ENCODE measurements around the gene ZSCAN18. TPM values are rescaled to one million over a fixed set of nuclear protein-coding genes. Genes with fewer than 3 reads are reported as not detected.

Gene ZSCAN18
- total RNA-seq, 1 donor from 2014 or later = 31.8 TPM

GRCh38 chr19:58093071-58093470 lies 5.0 kb downstream of the ZSCAN18 start:
- Histone ChIP-seq H3K4me3 (ENCODE audit: insufficient read depth, low read depth, low read length) (no peak overlapping the region), H3K79me2 (ENCODE audit: insufficient read depth, low read length) (peaks cover 7% of the 10 kb centered on the region), H3K27me3 (ENCODE audit: insufficient read depth, low read length) (no peaks in the 10 kb centered on the region), H3K9me3 (ENCODE audit: insufficient read depth, low read depth, low read length) (peaks cover 32% of the 10 kb centered on the region), H3K9ac (ENCODE audit: low read length) (no peak overlapping the region), H3K4me2 (ENCODE audit: low read length) (no peak overlapping the region), H3K27ac (ENCODE audit: low read depth, low read length) (no peak overlapping the region), H2AFZ (ENCODE audit: low read depth, low read length) (no peak overlapping the region), H3K36me3 (ENCODE audit: insufficient read depth, low read length) (no peaks in the 10 kb centered on the region), H4K20me1 (ENCODE audit: insufficient read depth, low read length) (no peaks in the 10 kb centered on the region), H3K4me1 (ENCODE audit: insufficient read depth, low read length) (peaks cover 3% of the 10 kb centered on the region)
- no peak for FAIRE-seq
- Mint-ChIP-seq H3K4me3 (ENCODE audit: unreplicated experiment) (no peak overlapping the region), H3K9me3 (ENCODE audit: unreplicated experiment) (peaks cover 30% of the 10 kb centered on the region), H3K27me3 (ENCODE audit: low read depth, unreplicated experiment) (no peaks in the 10 kb centered on the region), H3K36me3 (ENCODE audit: low read depth, unreplicated experiment) (peaks cover 35% of the 10 kb centered on the region), H3K4me1 (ENCODE audit: low read depth, unreplicated experiment) (no peaks in the 10 kb centered on the region), H3K27ac (ENCODE audit: unreplicated experiment) (no peak overlapping the region)
- no peak for TF ChIP-seq CTCF (IDR thresholded peaks at IDR 0.05; ENCODE audit: insufficient read depth, low read depth, low read length)
- no peak for TF ChIP-seq EZH2 (IDR thresholded peaks at IDR 0.05; ENCODE audit: insufficient read depth, low read length)
- no peak for DNase-seq (ENCODE audit: low read depth)

GRCh38 chr19:58091251-58091995 lies 6.6 kb downstream of the ZSCAN18 start:
- Histone ChIP-seq H3K4me2 (ENCODE audit: low read length) (no peak overlapping the region), H2AFZ (ENCODE audit: low read depth, low read length) (no peak overlapping the region), H3K27ac (ENCODE audit: low read depth, low read length) (no peak overlapping the region), H4K20me1 (ENCODE audit: insufficient read depth, low read length) (no peaks in the 10 kb centered on the region), H3K4me1 (ENCODE audit: insufficient read depth, low read length) (no peaks in the 10 kb centered on the region), H3K9me3 (ENCODE audit: insufficient read depth, low read depth, low read length) (peaks cover 32% of the 10 kb centered on the region), H3K36me3 (ENCODE audit: insufficient read depth, low read length) (no peaks in the 10 kb centered on the region), H3K4me3 (ENCODE audit: insufficient read depth, low read depth, low read length) (no peak overlapping the region), H3K79me2 (ENCODE audit: insufficient read depth, low read length) (no peaks in the 10 kb centered on the region), H3K27me3 (ENCODE audit: insufficient read depth, low read length) (no peaks in the 10 kb centered on the region), H3K9ac (ENCODE audit: low read length) (no peak overlapping the region)
- H3K27ac Mint-ChIP-seq (ENCODE audit: unreplicated experiment) = no peak overlapping the region
- H3K9me3 Mint-ChIP-seq (ENCODE audit: unreplicated experiment) = peaks cover 27% of the 10 kb centered on the region
- H3K36me3 Mint-ChIP-seq (ENCODE audit: low read depth, unreplicated experiment) = peaks cover 44% of the 10 kb centered on the region
- no peak for DNase-seq (ENCODE audit: low read depth)
- no peak for FAIRE-seq
- H3K4me3 Mint-ChIP-seq (ENCODE audit: unreplicated experiment) = no peak overlapping the region
- no peak for TF ChIP-seq EZH2 (IDR thresholded peaks at IDR 0.05; ENCODE audit: insufficient read depth, low read length)
- TF ChIP-seq CTCF (IDR thresholded peaks at IDR 0.05; ENCODE audit: insufficient read depth, low read depth, low read length) = no peak
- no peaks in the 10 kb centered on the region for H3K27me3 Mint-ChIP-seq (ENCODE audit: low read depth, unreplicated experiment)
- no peaks in the 10 kb centered on the region for H3K4me1 Mint-ChIP-seq (ENCODE audit: low read depth, unreplicated experiment)

- no peaks in the 10 kb centered on the region for H3K4me1 Mint-ChIP-seq (ENCODE audit: low read depth, unreplicated experiment)
- Histone ChIP-seq H3K4me3 (ENCODE audit: insufficient read depth, low read depth, low read length) (no peak overlapping the region), H3K9me3 (ENCODE audit: insufficient read depth, low read depth, low read length) (peaks cover 27% of the 10 kb centered on the region), H3K4me2 (ENCODE audit: low read length) (no peak overlapping the region), H3K79me2 (ENCODE audit: insufficient read depth, low read length) (no peaks in the 10 kb centered on the region), H3K27me3 (ENCODE audit: insufficient read depth, low read length) (no peaks in the 10 kb centered on the region), H4K20me1 (ENCODE audit: insufficient read depth, low read length) (no peaks in the 10 kb centered on the region), H2AFZ (ENCODE audit: low read depth, low read length) (no peak overlapping the region), H3K9ac (ENCODE audit: low read length) (no peak overlapping the region), H3K36me3 (ENCODE audit: insufficient read depth, low read length) (no peaks in the 10 kb centered on the region), H3K27ac (ENCODE audit: low read depth, low read length) (no peak overlapping the region), H3K4me1 (ENCODE audit: insufficient read depth, low read length) (no peaks in the 10 kb centered on the region)
- FAIRE-seq (no peak), DNase-seq (ENCODE audit: low read depth) (no peak)
- no peak overlapping the region for H3K4me3 Mint-ChIP-seq (ENCODE audit: unreplicated experiment)
- TF ChIP-seq CTCF (IDR thresholded peaks at IDR 0.05; ENCODE audit: insufficient read depth, low read depth, low read length) (no peak), EZH2 (IDR thresholded peaks at IDR 0.05; ENCODE audit: insufficient read depth, low read length) (no peak)
- no peaks in the 10 kb centered on the region for H3K27me3 Mint-ChIP-seq (ENCODE audit: low read depth, unreplicated experiment)
- peaks cover 38% of the 10 kb centered on the region for H3K36me3 Mint-ChIP-seq (ENCODE audit: low read depth, unreplicated experiment)
- peaks cover 18% of the 10 kb centered on the region for H3K9me3 Mint-ChIP-seq (ENCODE audit: unreplicated experiment)
- H3K27ac Mint-ChIP-seq (ENCODE audit: unreplicated experiment) = no peak overlapping the region
These were observed 8.2 kb downstream of the ZSCAN18 start for GRCh38 chr19:58089846-58090245.

All from astrocyte (in vitro differentiated cells and primary cell).